OCI-LY7 (cell line): ENCODE measurements around the gene TTC21A. TPM values are rescaled to one million over a fixed set of nuclear protein-coding genes. Genes with fewer than 3 reads are reported as not detected.

ENCODE experiments used
- BruUV-seq: library from RNA; stranded (reverse); fragments of 400-500 nt; replicated peaks from 2 replicates; lab custom pipeline; 2021; lab: Mats Ljungman, UMichigan
- CTCF ChIA-PET: fragments of 300-600 bp; sonication (Branson Sonifier 250); formaldehyde crosslinking; loops from one replicate; lab custom pipeline; 2022; ENCODE audit warnings: antibody characterized with exemption; ENCODE audit not compliant: unreplicated experiment; lab: Charles Lee
- POLR2A ChIA-PET: fragments of 300-600 bp; sonication (Branson Sonifier 250); formaldehyde crosslinking; loops from one replicate; lab custom pipeline; 2022; ENCODE audit warnings: antibody characterized with exemption; lab: Charles Lee
- DNase-seq: peaks from one replicate; pipeline ENCODE4 v3.0.0-alpha.2; 2015; ENCODE audit warnings: low spot score
- H2AFZ ChIP-seq: fragments of 200-600 bp; sonication (generic), shearing (Covaris generic); 2 replicates; pipeline ENCODE4 v1.6.1; 2014; ENCODE audit warnings: mild to moderate bottlenecking, antibody characterized with exemption, low read length, moderate library complexity
- H3K27ac ChIP-seq: fragments of 200-600 bp; sonication (generic); 2 replicates; pipeline ENCODE4 v1.5.1; 2014; ENCODE audit warnings: mixed run types, low read depth, mild to moderate bottlenecking, moderate library complexity, low read length, inconsistent platforms; ENCODE audit not compliant: poor library complexity, severe bottlenecking
- H3K36me3 ChIP-seq: fragments of 200-600 bp; sonication (generic); 2 replicates; pipeline ENCODE4 v1.6.1; 2014; ENCODE audit warnings: mild to moderate bottlenecking, antibody characterized with exemption, low read length, moderate library complexity, mixed read lengths; ENCODE audit not compliant: insufficient read depth
- H3K4me1 ChIP-seq: fragments of 200-600 bp; sonication (generic); 2 replicates; pipeline ENCODE4 v1.5.1; 2014; ENCODE audit warnings: mild to moderate bottlenecking, low read length; ENCODE audit not compliant: insufficient read depth, poor library complexity, severe bottlenecking
- H3K4me2 ChIP-seq: fragments of 200-600 bp; sonication (generic); 2 replicates; pipeline ENCODE4 v1.6.1; 2014; ENCODE audit warnings: mild to moderate bottlenecking, low read length
- H3K4me3 ChIP-seq: fragments of 200-600 bp; sonication (generic); 2 replicates; pipeline ENCODE4 v1.5.1; 2014; ENCODE audit warnings: mild to moderate bottlenecking, low read depth, low read length; ENCODE audit not compliant: poor library complexity, severe bottlenecking
- H3K79me2 ChIP-seq: fragments of 200-600 bp; sonication (generic); 2 replicates; pipeline ENCODE4 v1.6.1; 2016; ENCODE audit warnings: low read depth, mild to moderate bottlenecking, low read length, moderate library complexity, mixed read lengths; ENCODE audit not compliant: insufficient read depth
- H3K9me2 ChIP-seq: fragments of 200-600 bp; sonication (generic); 2 replicates; pipeline ENCODE4 v1.6.1; 2016; ENCODE audit warnings: mild to moderate bottlenecking, low read length, mixed read lengths; ENCODE audit not compliant: insufficient read depth
- H3K9me3 ChIP-seq: fragments of 200-600 bp; sonication (generic); 2 replicates; pipeline ENCODE4 v1.6.1; 2014; ENCODE audit warnings: mild to moderate bottlenecking, mixed run types, low read length, mixed read lengths
- H4K20me1 ChIP-seq: fragments of 200-600 bp; sonication (generic); 2 replicates; pipeline ENCODE4 v1.6.1; 2014; ENCODE audit warnings: mild to moderate bottlenecking, antibody characterized with exemption, low read length, moderate library complexity, mixed read lengths; ENCODE audit not compliant: insufficient read depth
- EZH2phosphoT487 ChIP-seq: fragments of 200-600 bp; sonication (generic); IDR thresholded peaks from 2 replicates; pipeline ENCODE4 v1.6.1; 2018; ENCODE audit warnings: low read depth, borderline replicate concordance, mild to moderate bottlenecking, mixed run types, antibody characterized with exemption, low read length, moderate library complexity, mixed read lengths
- intact Hi-C: fragments of 100-400 bp; cut with micrococcal nuclease; formaldehyde crosslinking; loops from one replicate; pipeline ENCODE4 v1.10.0; 2022; ENCODE audit not compliant: unreplicated experiment
- total RNA-seq, 2 experiments: library from RNA; depleted of rRNA in 1 of 2; stranded (reverse); fragments of >200 nt in 1 of 2; shearing (Covaris generic) in 1 of 2; gene quantifications; 2 replicates each; pipeline ENCODE4 v1.2.3, GENCODE V29; 2014 to 2022
- TF ChIP-seq, protein P1 (sequence below): fragments of 200-600 bp; sonication (generic); conservative IDR thresholded peaks from 2 replicates; pipeline ENCODE4 v1.5.1; 2014; ENCODE audit warnings: mild to moderate bottlenecking, antibody characterized with exemption, low read length, moderate library complexity, mixed read lengths

Gene TTC21A
- total RNA-seq, 2 experiments from 2014 or later: 12.8 to 27.1 TPM

DNA sequence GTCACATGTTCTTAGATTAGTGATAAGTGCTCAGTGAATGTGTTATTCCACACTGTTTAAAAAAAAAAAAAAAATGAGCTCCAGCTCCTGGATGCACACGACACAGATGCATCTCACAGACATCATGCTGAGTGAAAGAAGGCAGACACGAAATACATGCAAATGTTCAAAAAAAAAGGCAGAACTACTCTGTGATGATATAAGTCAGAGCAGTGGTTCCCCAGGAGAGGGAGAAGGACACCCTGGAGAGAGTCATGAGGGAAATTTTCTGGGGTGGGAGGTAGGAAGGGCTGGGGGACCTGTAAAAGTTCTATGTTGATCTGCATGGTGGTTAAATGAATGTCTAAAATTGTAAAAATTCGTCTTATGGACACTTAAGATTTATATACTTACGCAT, 41.6 kb downstream of the TTC21A start:
- TF ChIP-seq, protein P1, sequence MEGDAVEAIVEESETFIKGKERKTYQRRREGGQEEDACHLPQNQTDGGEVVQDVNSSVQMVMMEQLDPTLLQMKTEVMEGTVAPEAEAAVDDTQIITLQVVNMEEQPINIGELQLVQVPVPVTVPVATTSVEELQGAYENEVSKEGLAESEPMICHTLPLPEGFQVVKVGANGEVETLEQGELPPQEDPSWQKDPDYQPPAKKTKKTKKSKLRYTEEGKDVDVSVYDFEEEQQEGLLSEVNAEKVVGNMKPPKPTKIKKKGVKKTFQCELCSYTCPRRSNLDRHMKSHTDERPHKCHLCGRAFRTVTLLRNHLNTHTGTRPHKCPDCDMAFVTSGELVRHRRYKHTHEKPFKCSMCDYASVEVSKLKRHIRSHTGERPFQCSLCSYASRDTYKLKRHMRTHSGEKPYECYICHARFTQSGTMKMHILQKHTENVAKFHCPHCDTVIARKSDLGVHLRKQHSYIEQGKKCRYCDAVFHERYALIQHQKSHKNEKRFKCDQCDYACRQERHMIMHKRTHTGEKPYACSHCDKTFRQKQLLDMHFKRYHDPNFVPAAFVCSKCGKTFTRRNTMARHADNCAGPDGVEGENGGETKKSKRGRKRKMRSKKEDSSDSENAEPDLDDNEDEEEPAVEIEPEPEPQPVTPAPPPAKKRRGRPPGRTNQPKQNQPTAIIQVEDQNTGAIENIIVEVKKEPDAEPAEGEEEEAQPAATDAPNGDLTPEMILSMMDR: no peak
- TF ChIP-seq EZH2phosphoT487: no peak
- Histone ChIP-seq H2AFZ (no peak overlapping the region; the same call in 1 of the 2 replicates), H3K9me3 (no peaks in the 10 kb centered on the region), H3K36me3 (peaks cover 25% of the 10 kb centered on the region), H3K4me3 (peak overlapping the region; percentile 79), H3K27ac (peak overlapping the region; percentile 90), H3K4me2 (peak overlapping the region; percentile 92), H3K9me2 (no peaks in the 10 kb centered on the region), H3K79me2 (peaks cover 71% of the 10 kb centered on the region), H3K4me1 (peaks cover 70% of the 10 kb centered on the region), H4K20me1 (0 out of 2 replicates have a peak, but pooled peaks cover 6% of the 10 kb centered on the region)
- intact Hi-C loops: loop anchor here (5.0 kb wide), 1 partner anchor 62 kb away; no protein-coding TSS in a partner anchor
- CTCF ChIA-PET: interaction anchor here (1.3 kb wide), 2 partner anchors 63 to 139 kb away, joined by 3 to 4 read pairs; no protein-coding TSS in a partner anchor
- BruUV-seq: no TSS peak
- peak; percentile 59 for DNase-seq
- POLR2A ChIA-PET: interaction anchor here (0.6 to 2.1 kb wide), 14 partner anchors 10 to 1172 kb away, joined by 3 to 7 read pairs (median 3); partner anchors contain the start of genes GORASP1 and TTC21A

DNA sequence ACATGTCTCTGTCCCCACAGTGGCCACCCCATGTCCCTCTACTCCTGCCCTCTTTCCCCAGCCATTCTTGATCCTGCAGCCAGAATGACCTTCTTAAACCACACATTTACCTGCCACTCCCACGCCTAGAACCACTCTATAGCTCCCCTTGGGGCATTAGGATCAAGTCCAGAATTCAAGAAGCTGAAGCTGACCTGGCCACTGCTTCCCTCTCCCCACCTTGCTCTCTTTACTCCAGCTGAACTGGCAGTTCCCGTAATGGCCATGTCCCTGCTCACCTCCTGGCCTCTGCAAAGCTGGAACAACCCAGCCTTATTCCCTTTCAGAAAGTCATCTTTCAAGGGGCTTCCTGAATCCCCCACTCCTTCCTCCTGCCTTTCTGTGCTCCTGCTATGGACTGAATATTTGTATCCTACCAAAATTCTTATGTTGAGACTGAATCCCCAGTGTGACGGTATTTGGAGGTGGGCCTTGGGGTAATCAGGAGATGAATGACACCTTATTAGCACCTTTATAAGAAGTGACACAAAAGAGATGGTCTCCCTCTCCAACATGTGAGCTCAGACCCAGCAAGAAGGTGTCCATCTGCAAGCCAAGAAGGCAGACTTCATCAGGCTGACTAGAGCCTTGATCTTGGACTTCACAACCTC, 42.1 kb downstream of the TTC21A start:
- H3K27ac ChIP-seq: peak overlapping the region; percentile 90
- peak overlapping the region; percentile 79 for H3K4me3 ChIP-seq

More for the DNA sequence above, 42.1 kb downstream of the TTC21A start:
- H3K79me2 ChIP-seq: peaks cover 71% of the 10 kb centered on the region
- BruUV-seq: no TSS peak
- CTCF ChIA-PET: interaction anchor here (0.6 to 1.3 kb wide), 4 partner anchors 23 to 139 kb away, joined by 3 to 5 read pairs (median 4); no protein-coding TSS in a partner anchor
- intact Hi-C loops: loop anchor here (5.0 kb wide), 1 partner anchor 62 kb away; no protein-coding TSS in a partner anchor
- POLR2A ChIA-PET: interaction anchor here (0.6 to 2.1 kb wide), 17 partner anchors 9 to 1173 kb away, joined by 3 to 7 read pairs (median 3); partner anchors contain the start of genes GORASP1 and TTC21A
- peaks cover 70% of the 10 kb centered on the region for H3K4me1 ChIP-seq
- peaks cover 19% of the 10 kb centered on the region for H3K36me3 ChIP-seq
- no peaks in the 10 kb centered on the region for H3K9me3 ChIP-seq
- TF ChIP-seq, protein P1: no peak
- no peak for TF ChIP-seq EZH2phosphoT487
- peak overlapping the region; percentile 92 for H3K4me2 ChIP-seq
- no peak for DNase-seq
- H2AFZ ChIP-seq: no peak overlapping the region
- H4K20me1 ChIP-seq: 0 out of 2 replicates have a peak, but pooled peaks cover 6% of the 10 kb centered on the region
- H3K9me2 ChIP-seq: no peaks in the 10 kb centered on the region
